GM12865 (cell line): ENCODE results near the gene TRAF6.
A peak's percentile ranks its signal among the peaks of the same experiment; 100 is the strongest.
"Not testable (repeated sequence)": the region's sequence is repeated elsewhere in the genome, so short reads cannot be mapped to it uniquely, and the experiment has no call there.

Experiments
- DNase-seq: peaks from one replicate; pipeline ENCODE4 v3.0.0; 2010; ENCODE audit warnings: low read depth
- H3K4me3 ChIP-seq: 2 replicates; pipeline ENCODE4 v1.5.1; 2011; ENCODE audit warnings: mild to moderate bottlenecking, low read depth, low read length, control low read depth
- TF ChIP-seq, protein P1 (sequence below): IDR thresholded peaks from 2 replicates; pipeline ENCODE4 v1.5.1; 2011; ENCODE audit warnings: low read length, control low read depth, low read depth, inconsistent platforms; ENCODE audit not compliant: insufficient read depth; ENCODE audit errors: missing control alignments

The TRAF6 gene, protein sequence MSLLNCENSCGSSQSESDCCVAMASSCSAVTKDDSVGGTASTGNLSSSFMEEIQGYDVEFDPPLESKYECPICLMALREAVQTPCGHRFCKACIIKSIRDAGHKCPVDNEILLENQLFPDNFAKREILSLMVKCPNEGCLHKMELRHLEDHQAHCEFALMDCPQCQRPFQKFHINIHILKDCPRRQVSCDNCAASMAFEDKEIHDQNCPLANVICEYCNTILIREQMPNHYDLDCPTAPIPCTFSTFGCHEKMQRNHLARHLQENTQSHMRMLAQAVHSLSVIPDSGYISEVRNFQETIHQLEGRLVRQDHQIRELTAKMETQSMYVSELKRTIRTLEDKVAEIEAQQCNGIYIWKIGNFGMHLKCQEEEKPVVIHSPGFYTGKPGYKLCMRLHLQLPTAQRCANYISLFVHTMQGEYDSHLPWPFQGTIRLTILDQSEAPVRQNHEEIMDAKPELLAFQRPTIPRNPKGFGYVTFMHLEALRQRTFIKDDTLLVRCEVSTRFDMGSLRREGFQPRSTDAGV

DNA sequence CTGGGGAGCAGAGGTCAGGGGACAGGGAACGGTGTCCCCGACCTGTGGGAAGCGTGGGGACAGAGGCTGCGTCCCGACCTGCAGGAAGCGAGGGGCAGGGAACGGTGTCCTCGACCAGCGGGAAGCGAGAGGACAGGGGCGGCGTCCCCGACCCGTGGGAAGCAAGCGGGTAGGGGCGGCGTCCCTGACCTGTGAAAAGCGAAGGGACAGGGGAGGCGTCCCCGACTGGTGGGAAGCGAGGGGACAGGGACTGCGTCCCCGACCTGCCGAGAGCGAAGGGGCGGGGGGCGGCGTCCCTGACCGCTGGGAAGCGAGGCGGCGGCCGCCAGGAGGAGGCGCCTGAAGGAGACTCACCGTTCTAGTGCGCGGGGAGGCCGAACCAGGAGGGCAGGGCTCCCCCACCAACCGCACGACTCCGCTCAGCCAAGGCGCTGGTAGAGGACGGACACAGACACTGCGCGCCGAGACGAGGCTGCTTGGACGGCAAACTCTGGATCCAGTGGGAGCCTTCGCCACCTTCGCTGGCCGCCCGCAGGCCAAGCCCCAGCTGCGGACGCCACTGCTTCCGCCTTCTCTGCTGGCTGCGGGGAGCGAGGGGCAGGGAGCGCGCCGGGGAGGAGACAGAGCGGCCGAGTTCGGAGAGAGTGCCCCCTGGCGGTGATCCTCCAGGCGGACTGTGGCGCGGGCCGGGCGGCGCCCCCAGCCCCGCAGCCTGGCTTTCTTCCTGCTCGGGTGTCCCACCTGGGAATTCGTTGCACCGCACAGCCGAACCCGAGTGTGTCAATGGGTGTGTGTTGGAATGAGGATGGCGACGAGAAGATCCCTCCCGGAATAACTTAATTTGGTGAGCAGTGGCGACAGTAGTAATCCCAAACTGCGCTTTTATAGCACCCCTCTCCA is at the start of gene TRAF6:
Gene TRAF6 (minus strand): TSS at position 579 of the 900 bp plus-strand sequence. CDS start 8,757 bp downstream, outside the sequence.
- TF ChIP-seq, protein P1, sequence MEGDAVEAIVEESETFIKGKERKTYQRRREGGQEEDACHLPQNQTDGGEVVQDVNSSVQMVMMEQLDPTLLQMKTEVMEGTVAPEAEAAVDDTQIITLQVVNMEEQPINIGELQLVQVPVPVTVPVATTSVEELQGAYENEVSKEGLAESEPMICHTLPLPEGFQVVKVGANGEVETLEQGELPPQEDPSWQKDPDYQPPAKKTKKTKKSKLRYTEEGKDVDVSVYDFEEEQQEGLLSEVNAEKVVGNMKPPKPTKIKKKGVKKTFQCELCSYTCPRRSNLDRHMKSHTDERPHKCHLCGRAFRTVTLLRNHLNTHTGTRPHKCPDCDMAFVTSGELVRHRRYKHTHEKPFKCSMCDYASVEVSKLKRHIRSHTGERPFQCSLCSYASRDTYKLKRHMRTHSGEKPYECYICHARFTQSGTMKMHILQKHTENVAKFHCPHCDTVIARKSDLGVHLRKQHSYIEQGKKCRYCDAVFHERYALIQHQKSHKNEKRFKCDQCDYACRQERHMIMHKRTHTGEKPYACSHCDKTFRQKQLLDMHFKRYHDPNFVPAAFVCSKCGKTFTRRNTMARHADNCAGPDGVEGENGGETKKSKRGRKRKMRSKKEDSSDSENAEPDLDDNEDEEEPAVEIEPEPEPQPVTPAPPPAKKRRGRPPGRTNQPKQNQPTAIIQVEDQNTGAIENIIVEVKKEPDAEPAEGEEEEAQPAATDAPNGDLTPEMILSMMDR, result peak; percentile 93
- peak; percentile 91 for DNase-seq
- H3K4me3 ChIP-seq, result peak within 1 kb of the TSS; percentile 100

DNA sequence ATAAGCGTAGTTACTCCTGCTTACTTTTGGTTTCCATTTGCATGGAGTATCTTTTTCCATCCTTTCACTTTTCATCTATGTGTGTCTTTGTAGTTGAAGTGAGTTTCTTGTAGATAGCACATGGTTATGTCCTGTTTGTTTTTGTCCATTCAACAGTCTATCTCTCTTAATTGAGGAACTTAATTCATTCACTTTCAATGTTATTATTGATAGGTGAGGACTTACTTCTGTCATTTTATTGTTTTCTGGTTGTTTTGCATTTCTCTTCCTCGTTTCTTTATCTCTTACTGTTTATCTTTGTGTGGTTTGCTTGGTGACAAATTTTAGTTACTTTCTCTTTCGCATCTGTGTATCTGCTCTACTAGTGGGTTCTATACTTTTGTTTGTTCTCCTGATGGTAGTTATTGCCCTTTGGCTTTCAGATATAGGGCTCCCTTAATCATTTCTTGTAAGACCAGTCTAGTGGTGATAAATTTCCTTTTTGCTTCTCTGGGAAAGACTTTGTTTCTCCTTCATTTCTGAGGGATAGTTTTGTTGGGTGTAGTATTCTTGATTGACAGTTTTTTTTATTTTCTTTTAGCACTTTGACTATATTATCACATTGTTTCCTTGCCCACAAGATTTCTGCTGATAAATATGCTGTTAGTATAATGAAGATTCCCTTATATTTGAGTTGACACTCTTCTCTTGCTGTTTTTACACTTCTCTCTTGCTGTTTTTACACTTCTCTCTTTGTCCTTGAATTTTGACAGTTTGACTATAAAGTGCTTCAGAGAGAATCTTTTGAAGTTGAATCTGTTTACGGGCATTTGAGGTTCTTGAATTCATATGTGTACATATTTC is 48.7 kb upstream of the TRAF6 start:
- H3K4me3 ChIP-seq, result peak overlapping the region; percentile 13; the same call in 1 of the 2 replicates
- DNase-seq, result peak; percentile 10
- TF ChIP-seq, protein P1, result no peak

DNA sequence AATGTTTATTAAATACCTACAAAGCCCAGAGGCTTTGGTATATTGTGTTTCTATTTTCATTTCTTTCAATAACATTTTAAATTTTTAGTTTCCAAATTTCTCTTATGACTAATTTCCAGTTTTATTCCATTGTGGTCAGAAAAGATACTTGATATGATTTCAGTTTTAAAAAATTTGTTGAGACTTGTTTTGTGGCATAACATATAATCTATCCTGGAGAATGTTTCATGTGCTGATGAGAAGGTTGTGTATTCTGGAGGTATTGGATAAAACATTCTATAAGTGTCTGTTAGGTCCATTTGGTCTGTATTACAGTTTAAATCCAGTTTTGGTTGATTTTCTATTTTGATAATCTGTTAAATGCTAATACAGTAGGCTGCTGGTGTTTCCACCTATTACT is 47.9 kb upstream of the TRAF6 start:
- TF ChIP-seq, protein P1, result no peak
- DNase-seq, result no peak
- H3K4me3 ChIP-seq, result no peak overlapping the region

GRCh38 chr11:36557390-36557789 is 47.3 kb upstream of the TRAF6 start:
- DNase-seq, H3K4me3 ChIP-seq: not testable (repeated sequence)

- H3K4me3 ChIP-seq, result no peak overlapping the region
- TF ChIP-seq, protein P1, result no peak
Observed at GRCh38 chr11:36550385-36551115, 40.5 kb upstream of the TRAF6 start.

DNA sequence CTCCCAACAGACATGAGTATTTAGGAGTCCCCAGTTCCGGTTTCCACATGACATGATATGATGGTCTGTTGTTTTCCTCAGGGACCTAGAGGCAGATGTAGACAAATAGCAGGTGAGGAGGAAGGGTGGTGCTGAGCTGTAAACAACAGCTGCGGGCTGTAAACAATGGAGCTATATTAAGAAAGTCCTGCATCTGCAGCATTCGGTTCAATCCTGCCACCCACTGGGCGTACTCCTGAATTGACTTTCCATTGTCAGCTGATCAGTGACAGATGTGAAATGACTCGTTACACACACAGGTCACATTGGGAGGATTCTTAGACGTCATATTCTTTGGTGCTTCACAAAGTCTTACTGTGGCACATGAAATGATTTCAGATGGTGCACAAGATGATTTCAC is 30.9 kb upstream of the TRAF6 start:
- no peak overlapping the region for H3K4me3 ChIP-seq
- peak; percentile 77 for DNase-seq
- TF ChIP-seq, protein P1, result peak; percentile 49

More at GRCh38 chr11:36550385-36551115, 40.5 kb upstream of the TRAF6 start:
- no peak for DNase-seq
